GM12892 (cell line): ENCODE results near the gene GLP1R.

Source experiments
- POLR2A ChIP-seq: IDR thresholded peaks from 2 replicates; pipeline ENCODE4 v1.6.1; 2011; ENCODE audit warnings: low read depth, low read length, control low read depth
- POLR2AphosphoS5 ChIP-seq: IDR thresholded peaks from 2 replicates; pipeline ENCODE4 v1.6.1; 2011; ENCODE audit warnings: low read depth, low read length, control low read depth

DNA sequence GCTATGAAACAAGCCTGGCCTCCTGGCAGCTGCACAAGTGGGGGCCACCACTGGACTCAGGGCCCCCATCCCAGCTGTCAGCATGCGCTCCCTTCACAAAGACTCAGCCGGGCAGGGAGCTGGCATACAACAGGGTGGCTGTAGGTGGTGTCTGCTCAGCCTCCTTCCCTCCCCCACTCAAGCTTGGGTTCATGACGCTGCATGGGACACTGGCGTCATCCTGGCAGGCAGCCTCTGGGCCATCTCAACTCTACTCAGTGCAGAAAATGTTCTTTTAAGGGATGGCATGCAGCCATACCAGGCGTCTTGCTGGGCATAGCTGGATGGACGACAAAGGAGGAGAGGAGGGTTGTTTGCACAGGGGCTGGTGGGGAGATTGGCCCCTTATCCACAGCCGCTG is 35.9 kb downstream of the GLP1R start:
- no peak for TF ChIP-seq POLR2A
- no peak for TF ChIP-seq POLR2AphosphoS5
